GM21360 (cell line): Measurements from ENCODE around the gene ZNF132.
"Not testable (repeated sequence)": the region's sequence is repeated elsewhere in the genome, so short reads cannot be mapped to it uniquely, and the experiment has no call there.

Experiments used
- ATAC-seq: cut with Tn5 transposase; IDR thresholded peaks from one replicate; pipeline ENCODE4 v1.9.1; 2021; ENCODE audit warnings: mild to moderate bottlenecking, moderate library complexity; ENCODE audit not compliant: unreplicated experiment

The ZNF132 gene

DNA sequence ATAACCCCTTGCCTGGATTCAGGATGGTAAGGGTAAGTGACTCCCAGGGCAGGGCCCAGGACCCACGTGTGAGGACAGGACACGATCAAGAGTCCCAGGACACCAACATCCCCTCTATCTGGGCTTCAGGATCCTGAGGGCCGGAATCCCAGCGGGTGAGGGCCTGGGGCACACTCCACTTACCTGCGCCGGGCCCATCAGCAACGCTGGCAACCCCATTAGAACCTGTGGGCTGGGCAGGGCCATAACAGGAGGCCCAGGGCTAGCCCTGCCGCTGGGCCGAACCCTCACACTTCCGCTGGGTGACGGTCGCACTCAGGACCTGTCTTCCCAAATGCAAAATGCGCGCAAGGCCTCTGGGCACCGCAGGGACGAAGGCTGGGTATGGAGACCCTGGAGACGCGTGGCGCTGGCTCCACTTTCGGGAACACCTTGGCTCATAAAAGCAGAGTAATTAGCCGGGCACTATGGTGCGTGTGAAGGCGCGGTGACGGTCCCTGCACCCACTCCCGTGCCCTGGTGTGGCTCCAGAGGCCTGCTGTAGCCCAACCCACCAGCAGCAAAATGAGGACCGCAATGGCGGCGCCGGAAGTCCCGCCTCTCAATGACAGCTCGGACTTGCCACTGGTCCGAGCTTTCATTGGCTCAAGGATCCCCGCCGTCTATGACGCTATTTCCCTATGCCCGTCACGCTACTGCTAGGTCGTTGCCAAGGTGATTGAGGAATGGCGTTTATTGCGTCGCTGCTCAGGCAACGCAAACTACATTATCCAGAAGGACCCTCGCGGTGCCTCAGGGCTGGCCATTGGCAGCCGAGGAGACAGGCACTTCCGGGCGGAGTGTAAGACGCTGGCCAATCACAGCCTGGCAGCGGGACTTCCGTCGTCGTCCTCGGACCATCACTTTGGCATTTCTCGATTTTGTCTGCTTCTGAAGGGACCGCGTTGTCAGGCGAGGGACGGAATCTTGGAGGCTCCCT is at the start of gene ZNF132:
Gene ZNF132 (minus strand): TSS at position 578 of the 979 bp plus-strand sequence. CDS start 332 bp downstream, at position 246.
- ATAC-seq = peak; percentile 90

DNA sequence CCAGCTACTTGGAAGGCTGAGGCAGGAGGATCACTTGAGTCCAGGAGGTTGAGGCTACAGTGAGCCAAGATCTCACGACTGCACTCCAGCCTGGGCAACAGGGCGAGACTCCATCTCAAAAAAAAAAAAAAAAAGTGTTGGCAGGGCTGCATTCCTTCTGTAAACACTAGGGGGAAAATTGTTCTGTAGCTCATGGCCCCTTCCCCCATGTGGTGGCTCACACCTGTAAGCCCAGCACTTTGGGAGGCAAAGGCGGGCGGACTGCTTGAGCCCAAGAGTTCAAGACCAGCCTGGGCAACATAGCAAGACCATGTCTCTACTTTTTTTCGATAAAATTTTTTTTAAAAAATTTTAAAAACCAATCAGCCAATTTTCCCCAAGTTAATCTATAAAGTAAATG is 44.4 kb upstream of the ZNF132 start:
- ATAC-seq = not testable (repeated sequence)

DNA sequence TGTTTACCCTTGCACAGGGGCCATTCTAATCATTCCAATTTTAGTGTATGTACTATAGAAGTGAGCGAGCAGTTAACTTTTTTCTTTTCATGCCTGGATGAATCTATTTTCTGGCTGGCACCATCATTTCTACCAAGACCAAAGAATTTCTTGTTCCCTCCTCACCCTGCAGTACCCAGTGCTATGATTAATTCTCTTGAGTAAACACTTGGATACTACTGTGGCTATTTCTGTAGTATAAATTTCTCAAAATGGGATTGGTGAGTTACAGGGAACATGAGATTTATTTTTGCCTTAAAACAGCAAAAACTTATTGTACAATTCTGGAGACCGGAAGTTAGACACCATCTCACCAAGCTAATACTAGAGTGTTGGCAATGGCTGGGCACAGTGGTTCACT is 43.8 kb upstream of the ZNF132 start:
- ATAC-seq = no peak

DNA sequence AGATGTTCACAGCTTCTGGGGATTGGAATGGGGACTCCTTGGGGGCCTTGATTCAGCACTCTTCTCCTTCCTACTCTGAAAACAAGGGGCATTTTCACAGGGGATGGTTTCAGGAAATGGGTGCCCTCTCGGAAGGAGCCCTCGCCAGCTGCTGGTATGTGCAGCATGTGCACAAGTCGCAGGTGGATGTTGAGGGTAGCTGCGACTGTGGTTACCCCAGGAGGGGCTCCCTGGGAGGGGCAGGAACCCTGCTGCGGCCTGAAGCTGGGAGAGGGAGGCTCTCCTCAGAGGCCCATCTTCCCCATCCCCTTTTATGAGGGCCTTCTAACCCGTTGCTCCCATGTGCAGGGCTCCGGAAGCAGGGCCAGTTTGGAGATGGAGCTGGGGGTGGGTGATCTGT is 42.4 kb upstream of the ZNF132 start:
- no peak for ATAC-seq

DNA sequence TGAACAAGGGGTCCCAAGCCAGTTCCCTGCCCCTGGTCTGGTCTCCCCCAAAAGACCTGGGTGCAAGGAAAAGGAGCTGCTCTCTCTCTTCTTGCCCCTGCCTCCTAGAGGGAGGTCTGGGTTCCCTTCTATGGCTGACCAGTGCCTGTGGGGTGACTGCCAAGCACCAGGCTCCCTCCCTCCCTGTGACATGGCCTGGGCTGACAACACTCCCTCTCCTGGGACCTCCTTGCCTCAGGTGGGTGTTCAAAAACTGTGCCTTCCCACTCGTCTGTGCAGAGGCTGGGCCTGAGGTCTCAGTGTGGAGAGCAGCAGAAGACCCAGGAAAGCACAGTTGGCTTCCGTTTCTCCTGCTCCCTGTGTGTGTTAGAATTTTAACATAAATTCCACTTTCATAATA is 40.9 kb upstream of the ZNF132 start:
- no peak for ATAC-seq

DNA sequence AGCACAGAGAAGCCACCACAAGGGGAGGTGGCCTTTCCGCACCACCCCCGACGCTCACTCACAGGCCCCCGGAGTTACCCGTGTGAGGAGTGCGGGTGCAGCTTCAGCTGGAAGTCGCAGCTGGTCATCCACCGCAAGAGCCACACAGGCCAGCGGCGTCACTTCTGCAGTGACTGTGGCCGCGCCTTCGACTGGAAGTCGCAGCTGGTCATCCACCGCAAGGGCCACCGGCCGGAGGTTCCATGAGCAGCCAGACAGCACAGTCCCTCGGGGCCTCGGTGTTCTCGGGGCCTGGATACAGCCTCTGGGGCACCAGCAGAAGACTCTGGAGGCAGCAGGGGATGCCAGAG is 40.5 kb upstream of the ZNF132 start:
- ATAC-seq = no peak

DNA sequence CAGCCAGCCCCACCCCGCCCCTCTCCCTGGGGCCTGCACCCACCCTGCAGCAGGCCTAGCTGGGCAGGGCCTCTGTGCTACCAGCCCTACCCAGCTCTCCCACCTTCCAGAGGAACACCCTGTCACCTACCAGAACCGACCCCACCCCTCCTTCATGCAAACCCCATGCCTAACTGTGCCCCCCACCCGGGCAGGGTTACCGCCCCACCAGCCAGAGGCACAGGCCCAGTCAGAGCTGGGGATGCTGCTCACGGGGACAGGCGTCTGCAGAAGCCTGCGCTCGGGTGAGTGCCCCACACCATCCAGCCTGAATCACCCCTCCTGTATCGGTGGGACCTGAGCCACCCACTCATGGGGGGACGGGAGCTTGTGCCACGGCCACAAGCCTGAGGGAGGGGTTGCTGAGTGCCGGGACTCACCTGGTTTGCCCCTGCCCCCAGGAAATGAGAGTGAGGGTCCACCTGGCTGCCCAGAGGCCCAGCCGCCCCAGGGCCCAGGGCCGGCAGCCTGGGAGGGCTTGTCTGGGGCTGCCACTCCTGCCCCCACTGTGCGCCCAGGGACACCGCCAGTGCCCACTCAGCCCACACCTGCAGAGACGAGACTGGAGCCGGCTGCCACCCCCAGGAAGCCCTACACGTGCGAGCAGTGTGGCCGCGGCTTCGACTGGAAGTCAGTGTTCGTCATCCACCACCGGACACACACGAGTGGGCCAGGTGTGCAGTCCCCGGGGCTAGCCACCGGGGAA is 40.0 kb upstream of the ZNF132 start:
- no peak for ATAC-seq

DNA sequence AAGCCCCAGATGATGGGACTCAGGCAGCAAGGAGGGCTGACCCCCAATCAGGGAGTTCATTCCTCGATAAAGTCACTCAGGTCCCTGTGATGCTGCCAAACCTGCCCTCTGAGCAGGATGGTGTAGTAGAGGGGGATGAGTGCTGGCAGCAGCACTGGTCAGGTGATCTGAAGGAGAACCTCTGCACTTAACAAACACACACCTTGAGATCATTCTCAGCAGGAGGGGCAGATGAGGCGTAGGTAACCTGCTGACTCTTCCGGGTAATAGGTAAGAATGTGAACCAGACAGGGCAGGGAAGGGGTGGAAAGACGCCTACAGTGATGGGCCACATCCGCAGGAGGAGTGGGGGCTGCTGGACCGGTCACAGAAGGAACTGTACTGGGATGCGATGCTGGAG is 39.4 kb upstream of the ZNF132 start:
- no peak for ATAC-seq

DNA sequence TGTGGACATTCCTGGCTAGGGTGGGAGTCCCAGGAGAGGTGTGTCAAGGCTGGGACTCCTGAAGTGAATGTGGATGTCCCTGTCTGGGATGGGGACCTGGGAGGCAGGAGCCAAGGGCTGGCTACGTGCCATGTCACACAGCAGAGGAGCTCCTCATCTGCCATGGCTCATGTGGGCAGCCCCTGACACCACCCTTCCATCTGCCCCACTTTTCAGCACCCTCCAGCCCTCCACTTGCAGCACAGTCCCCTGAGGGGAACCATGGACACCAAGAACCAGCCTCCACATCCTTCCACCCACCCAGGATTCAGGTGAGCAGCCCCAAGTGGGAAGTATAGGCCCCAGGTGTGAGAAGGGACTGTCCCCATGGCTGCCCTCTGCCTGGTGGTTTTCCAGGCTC is 37.9 kb upstream of the ZNF132 start:
- ATAC-seq = no peak

DNA sequence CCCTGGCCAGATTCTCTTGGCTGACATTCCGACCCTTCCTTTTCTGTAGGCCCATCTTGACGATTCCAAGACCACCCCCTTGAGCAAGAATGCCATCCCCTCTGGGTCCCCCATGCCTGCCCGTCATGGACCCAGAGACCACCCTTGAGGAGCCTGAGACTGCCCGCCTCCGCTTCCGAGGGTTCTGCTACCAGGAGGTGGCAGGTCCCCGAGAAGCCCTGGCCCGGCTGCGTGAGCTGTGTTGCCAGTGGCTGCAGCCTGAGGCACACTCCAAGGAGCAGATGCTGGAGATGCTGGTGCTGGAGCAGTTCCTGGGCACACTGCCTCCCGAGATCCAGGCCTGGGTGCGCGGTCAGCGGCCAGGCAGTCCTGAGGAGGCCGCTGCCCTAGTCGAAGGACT is 37.2 kb upstream of the ZNF132 start:
- ATAC-seq = no peak

DNA sequence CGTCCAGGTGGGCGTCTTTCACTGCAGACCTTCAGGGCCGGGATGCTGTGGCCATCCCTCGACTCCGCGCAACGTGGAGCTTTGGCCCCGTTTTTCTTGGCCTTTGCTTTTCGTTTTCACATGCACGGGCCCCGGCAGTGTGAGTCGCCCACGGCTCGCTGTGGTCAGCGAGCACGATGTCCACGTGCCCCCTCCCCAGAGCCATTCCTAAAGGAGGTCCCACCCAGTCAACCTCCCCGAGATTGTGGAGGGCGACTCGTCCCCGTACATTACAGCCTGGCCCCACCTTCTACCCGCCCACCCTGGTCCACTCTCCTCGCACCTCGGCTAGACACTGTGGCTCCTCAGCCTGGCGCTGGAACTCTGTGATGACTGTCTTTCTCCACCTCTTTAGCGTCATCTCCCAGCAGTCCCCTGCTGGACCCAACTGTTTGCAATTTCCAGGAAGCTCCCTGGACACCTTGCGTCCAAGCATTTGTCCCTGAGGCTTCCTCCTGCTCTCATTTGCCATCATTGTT is 36.6 kb upstream of the ZNF132 start:
- no peak for ATAC-seq

DNA sequence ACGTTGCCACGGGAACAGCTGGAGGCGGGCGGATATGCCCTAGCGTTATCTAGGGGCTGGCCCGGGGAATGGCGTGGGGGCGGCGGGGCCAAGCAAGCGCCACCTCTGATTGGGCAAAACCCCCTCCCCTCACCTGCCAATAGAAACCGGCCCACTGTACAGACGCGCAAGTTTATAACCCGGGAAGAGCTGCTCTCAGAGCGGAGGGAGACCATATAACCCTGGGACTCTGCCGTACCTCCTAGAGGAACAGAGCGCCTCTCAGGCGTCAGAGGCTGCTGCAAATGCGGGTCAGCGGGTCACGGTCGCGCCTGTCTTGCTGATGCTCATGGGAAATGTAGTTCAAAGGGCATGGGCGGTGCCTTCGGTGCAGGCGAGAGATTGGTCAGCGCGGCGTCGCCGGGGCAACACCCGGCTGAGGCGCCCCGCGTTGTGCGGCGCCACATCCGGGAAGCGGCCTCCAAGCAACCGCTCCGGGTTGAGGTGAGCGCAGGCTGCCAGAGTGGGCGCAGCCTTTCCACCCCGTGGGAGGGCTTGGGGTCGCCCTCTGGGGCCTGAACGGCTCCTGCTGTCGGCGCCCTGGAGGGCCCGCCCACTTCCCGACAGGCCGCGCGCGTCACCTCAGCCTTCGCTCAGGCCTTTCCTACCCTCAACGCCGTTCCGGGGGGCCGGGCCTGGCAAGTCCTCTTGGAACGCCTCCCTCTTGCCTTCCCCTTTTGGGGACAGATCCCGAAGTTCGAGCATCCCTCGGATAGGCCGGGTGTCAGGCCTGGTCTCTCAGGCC is 36.0 kb upstream of the ZNF132 start, which contains the start of gene ZNF446:
Gene ZNF446 (plus strand): TSS at position 639 of the 784 bp plus-strand sequence. CDS start 867 bp downstream, outside the sequence.
- peak; percentile 68 for ATAC-seq

DNA sequence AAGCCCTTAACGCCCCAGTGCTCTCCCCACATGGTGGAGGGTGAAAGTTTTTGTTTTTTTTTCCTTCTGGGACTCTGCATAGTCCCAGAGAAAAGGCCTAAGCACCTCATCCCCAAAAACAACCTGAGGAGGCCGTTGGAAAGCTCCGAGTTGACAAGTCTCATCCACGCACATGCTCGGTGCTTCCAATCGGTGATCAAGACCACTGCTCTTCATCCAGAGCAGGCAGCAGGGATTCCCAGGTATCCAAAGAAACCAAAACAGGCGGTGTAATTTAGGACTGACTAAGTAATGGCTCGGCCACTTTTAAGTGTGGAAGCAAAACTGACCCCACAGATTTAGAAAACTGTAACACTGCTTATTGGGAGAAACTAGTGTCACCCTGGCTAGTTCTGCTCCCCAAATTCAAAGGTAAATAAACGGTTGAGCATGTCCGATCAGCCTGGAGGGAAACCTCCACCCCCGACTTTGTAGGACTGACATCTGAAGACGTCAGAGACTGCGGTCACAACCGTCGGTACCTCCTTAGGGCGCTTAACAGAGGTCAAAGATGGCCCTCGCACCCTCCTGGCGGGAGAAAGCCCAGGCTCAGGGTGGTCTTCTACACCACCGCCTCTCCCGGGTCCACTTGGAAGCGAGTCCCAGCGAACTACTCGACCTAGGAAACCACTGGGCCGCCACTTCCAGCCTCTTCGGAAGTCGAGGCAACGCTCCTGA is 35.2 kb upstream of the ZNF132 start:
- no peak for ATAC-seq

DNA sequence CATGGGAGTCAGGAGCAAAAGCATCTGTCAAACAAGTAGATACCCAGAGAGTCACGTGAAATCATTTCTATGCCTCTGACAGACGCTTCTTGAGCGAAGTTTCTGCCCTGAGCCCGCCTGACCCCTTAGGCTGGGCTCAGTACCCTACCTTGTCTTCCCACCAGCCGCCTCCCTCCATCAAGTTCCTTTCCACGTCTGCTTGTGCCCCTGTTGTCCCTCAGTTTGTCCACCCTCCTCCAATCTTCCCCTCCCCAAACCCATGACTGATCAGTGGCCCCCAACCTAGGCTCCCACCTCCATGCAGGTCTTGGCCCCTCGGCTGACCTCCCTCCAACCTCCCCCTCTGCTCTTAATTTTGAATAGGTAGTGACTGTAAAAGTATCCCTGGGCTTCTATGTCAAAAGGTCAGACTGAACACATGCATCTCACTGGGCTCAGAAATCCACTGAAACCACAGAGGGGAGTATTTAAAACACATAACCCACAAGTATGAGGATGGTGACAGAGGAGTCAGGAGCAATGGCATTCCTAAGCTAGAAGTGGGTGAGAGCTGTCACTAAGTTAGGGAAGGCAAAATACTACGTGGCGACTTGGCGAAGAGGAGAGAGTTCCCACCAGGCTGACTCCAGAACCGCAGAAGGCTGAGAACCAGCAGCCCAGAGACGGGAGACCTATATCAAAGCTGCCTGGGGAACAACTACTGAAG is 34.5 kb upstream of the ZNF132 start:
- no peak for ATAC-seq

DNA sequence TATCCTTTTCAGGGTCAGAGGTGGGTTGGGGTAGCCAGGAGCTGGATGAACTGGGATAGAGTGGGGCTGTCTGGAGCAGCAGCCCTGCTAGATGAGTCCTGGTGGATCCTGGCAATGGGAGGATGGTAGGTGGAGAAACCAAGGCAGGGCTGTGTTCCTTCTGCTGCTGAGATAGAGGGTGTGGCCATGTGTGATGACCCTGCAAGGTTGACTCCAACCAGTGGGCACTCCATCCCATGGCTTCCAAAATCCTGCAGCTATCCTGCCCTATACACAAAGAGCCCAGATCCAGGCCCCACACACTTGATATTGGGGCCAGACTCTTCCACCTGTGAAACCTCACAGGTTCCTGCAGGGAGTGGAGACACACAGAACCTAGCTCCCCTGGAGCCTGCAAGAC is 33.8 kb upstream of the ZNF132 start:
- ATAC-seq = no peak

DNA sequence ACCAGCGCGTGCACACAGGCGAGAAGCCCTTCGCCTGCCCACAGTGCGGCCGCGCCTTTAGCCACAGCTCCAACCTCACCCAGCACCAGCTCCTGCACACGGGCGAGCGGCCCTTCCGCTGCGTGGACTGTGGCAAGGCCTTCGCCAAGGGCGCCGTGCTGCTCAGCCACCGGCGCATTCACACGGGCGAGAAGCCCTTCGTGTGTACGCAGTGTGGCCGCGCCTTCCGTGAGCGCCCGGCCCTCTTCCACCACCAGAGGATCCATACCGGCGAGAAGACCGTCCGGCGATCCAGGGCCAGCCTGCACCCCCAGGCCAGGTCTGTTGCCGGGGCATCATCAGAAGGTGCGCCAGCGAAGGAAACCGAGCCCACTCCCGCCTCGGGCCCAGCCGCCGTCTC is 31.8 kb upstream of the ZNF132 start:
- ATAC-seq = no peak

DNA sequence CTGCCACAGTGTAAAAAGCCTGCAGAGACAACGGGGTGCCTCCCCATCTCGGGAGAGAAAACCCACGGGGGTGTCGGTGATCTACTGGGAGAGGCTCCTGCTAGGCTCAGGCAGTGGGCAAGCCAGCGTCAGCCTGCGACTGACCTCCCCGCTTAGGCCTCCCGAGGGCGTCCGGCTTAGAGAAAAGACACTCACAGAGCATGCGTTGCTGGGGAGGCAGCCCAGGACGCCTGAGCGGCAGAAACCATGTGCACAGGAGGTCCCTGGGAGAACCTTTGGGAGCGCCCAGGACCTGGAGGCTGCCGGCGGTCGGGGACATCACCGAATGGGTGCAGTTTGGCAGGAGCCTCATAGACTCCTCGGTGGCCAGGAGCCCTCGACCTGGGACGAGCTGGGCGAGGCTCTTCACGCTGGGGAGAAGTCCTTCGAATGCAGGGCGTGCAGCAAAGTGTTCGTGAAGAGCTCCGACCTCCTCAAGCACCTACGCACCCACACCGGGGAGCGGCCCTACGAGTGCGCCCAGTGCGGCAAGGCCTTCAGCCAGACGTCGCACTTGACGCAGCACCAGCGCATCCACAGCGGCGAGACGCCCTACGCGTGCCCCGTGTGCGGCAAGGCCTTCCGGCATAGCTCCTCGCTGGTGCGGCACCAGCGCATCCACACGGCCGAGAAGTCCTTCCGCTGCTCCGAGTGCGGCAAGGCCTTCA is 31.0 kb upstream of the ZNF132 start:
- ATAC-seq = not testable (repeated sequence)

DNA sequence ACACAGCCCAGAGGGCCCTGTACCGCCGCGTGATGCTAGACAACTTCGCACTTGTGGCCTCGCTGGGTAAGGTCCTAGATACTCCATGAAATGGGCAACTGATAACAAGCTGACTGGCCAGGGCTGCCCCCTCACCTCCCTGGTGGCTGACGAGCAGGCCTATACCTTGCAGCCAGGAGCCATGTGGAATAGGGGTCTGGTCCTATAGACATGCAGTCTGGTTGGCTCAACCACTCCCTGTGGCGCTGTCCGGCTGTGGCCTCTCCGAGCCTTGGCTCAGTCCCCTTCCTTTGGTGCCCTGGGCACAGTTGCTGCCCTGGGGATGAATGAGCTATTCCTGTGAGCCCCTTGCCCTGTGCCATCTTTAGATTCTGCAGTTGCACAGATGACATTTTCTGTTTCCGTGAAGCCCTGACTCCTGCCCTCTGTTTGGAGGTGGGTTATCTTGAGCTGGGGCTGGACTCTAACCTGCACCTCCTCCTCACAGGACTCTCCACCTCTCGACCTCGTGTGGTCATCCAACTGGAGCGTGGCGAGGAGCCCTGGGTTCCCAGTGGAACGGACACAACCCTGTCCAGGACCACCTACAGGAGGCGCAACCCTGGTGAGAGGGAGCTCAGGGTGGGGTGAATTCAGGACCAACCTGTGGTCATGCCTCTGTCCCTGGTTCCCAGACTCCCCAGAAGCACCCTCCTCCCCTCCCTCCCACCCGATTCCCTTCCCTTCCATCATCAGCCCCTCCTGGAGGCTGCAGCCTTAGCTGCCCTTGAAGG is 29.5 kb upstream of the ZNF132 start:
- ATAC-seq = no peak
